CD4-positive, alpha-beta T cell (primary cell): ENCODE measurements around the gene ACVR1. TPM values are rescaled to one million over a fixed set of nuclear protein-coding genes. Genes with fewer than 3 reads are reported as not detected.
A peak's percentile ranks its signal among the peaks of the same experiment; 100 is the strongest.

ENCODE experiments used
- ATAC-seq: fragments of 200-7000 bp; cut with Tn5 transposase; one replicate; pipeline ENCODE4 v1.10.0; 2022; ENCODE audit warnings: mild to moderate bottlenecking; ENCODE audit not compliant: poor library complexity
- CTCF ChIA-PET: fragments of 350-600 bp; sonication (Branson Sonifier 250); formaldehyde crosslinking; loops from one replicate; lab custom pipeline; 2021; ENCODE audit warnings: antibody characterized with exemption, inconsistent platforms; lab: Charles Lee
- POLR2A ChIA-PET: fragments of 350-600 bp; sonication (Branson Sonifier 250); formaldehyde crosslinking; loops from one replicate; lab custom pipeline; 2021; ENCODE audit warnings: antibody characterized with exemption, inconsistent platforms; lab: Charles Lee
- DNase-seq, 14 experiments: peaks; one replicate each; pipeline ENCODE4 v3.0.0-alpha.2; 2013 to 2020; ENCODE audit warnings: mixed read lengths in 2 of 14
- H3K27ac ChIP-seq, 2 donors: one replicate each; pipeline versions ENCODE4 v1.5.1 to v1.7.0; 2013; ENCODE audit warnings: low read length in 2 of 2, low read depth in 1 of 2, mild to moderate bottlenecking in 1 of 2
- H3K27me3 ChIP-seq, 2 experiments: 1 replicate in 1 of 2; 2 replicates in 1 of 2; pipeline versions ENCODE4 v1.6.1 to v1.7.0; 2013; ENCODE audit warnings: low read length in 2 of 2, control low read depth in 1 of 2, mild to moderate bottlenecking in 1 of 2, moderate library complexity in 1 of 2; ENCODE audit not compliant: insufficient read depth in 2 of 2, control insufficient read depth in 1 of 2
- H3K36me3 ChIP-seq: one replicate; pipeline ENCODE4 v1.6.1; 2013; ENCODE audit warnings: low read length, control low read depth; ENCODE audit not compliant: insufficient read depth
- H3K4me1 ChIP-seq: one replicate; pipeline ENCODE4 v1.6.1; 2013; ENCODE audit warnings: low read length, control low read depth; ENCODE audit not compliant: insufficient read depth
- H3K4me3 ChIP-seq: one replicate; pipeline ENCODE4 v1.5.1; 2013; ENCODE audit warnings: mild to moderate bottlenecking, low read length, moderate library complexity
- H3K9me3 ChIP-seq, 2 experiments: 1 replicate in 1 of 2; 2 replicates in 1 of 2; pipeline versions ENCODE4 v1.6.1 to v1.7.0; 2013; ENCODE audit warnings: low read length in 2 of 2, mild to moderate bottlenecking in 2 of 2, control low read depth in 1 of 2, moderate library complexity in 1 of 2; ENCODE audit not compliant: control insufficient read depth in 1 of 2, insufficient read depth in 1 of 2
- H3K27ac Mint-ChIP-seq: one replicate; pipeline ENCODE4 v1.8.0; 2020; ENCODE audit warnings: mixed read lengths
- H3K27me3 Mint-ChIP-seq: one replicate; pipeline ENCODE4 v1.8.0; 2021; ENCODE audit warnings: mixed read lengths
- H3K36me3 Mint-ChIP-seq: one replicate; pipeline ENCODE4 v1.8.0; 2021; ENCODE audit warnings: low read depth, mixed read lengths
- H3K4me1 Mint-ChIP-seq: one replicate; pipeline ENCODE4 v1.8.0; 2021; ENCODE audit warnings: low read depth, mixed read lengths
- H3K4me3 Mint-ChIP-seq: one replicate; pipeline ENCODE4 v1.8.0; 2020; ENCODE audit warnings: mild to moderate bottlenecking, mixed read lengths
- H3K9me3 Mint-ChIP-seq: one replicate; pipeline ENCODE4 v1.8.0; 2020; ENCODE audit warnings: mixed read lengths
- CTCF ChIP-seq: fragments of 200-600 bp; IDR thresholded peaks from one replicate; pipeline ENCODE4 v1.8.0; 2022; ENCODE audit warnings: antibody characterized with exemption, mild to moderate bottlenecking
- intact Hi-C, 2 experiments: fragments of 100-400 bp; cut with DNase I in 1 of 2; cut with micrococcal nuclease in 1 of 2; formaldehyde crosslinking; loops; one replicate each; pipeline versions ENCODE4 v1.15.1 to v1.9.0; 2023 to 2025; cut with DNase I, micrococcal nuclease
- total RNA-seq, 174 experiments: library from RNA in 2 of 174; stranded (reverse) in 2 of 174; gene quantifications; one replicate each; pipeline ENCODE4 v1.2.3 and lab custom pipeline; 2021 to 2026

Gene ACVR1
- total RNA-seq, 2 experiments from 2014 or later, result 14.3 to 16.7 TPM

GRCh38 chr2:157784823-157785175 lies 91.3 kb downstream of the ACVR1 start:
- Mint-ChIP-seq H3K9me3 (no peaks in the 10 kb centered on the region), H3K36me3 (peaks cover 10% of the 10 kb centered on the region), H3K27me3 (no peaks in the 10 kb centered on the region), H3K4me3 (no peak overlapping the region), H3K27ac (peak overlapping the region; percentile 61), H3K4me1 (peaks cover 61% of the 10 kb centered on the region)
- CTCF ChIA-PET, result no interaction called here
- peaks cover 18% of the 10 kb centered on the region for H3K4me1 ChIP-seq
- POLR2A ChIA-PET, result no interaction called here
- TF ChIP-seq CTCF, result no peak
- ATAC-seq (no peak), DNase-seq (no peak)
- no peaks in the 10 kb centered on the region for H3K9me3 ChIP-seq
- peaks cover 13% of the 10 kb centered on the region for H3K36me3 ChIP-seq
- no peak overlapping the region for H3K4me3 ChIP-seq
- intact Hi-C loops, result loop anchor here in 1 of 2 experiments (10.0 kb wide), 1 partner anchor 110 kb away; no protein-coding TSS in a partner anchor
- no peak overlapping the region for H3K27ac ChIP-seq
- H3K27me3 ChIP-seq, result no peaks in the 10 kb centered on the region

GRCh38 chr2:157784169-157784822 lies 91.8 kb downstream of the ACVR1 start:
- Mint-ChIP-seq H3K27me3 (no peaks in the 10 kb centered on the region), H3K36me3 (peaks cover 15% of the 10 kb centered on the region), H3K4me3 (peak overlapping the region; percentile 21), H3K4me1 (peaks cover 56% of the 10 kb centered on the region), H3K27ac (peak overlapping the region; percentile 61), H3K9me3 (no peaks in the 10 kb centered on the region)
- Histone ChIP-seq H3K4me1 (peaks cover 18% of the 10 kb centered on the region), H3K4me3 (no peak overlapping the region), H3K27me3 (no peaks in the 10 kb centered on the region), H3K9me3 (no peaks in the 10 kb centered on the region), H3K36me3 (peaks cover 17% of the 10 kb centered on the region), H3K27ac (no peak overlapping the region)
- ChIA-PET POLR2A (no interaction called here), CTCF (no interaction called here)
- intact Hi-C loops, result loop anchor here in 1 of 2 experiments (10.0 kb wide), 1 partner anchor 111 kb away; no protein-coding TSS in a partner anchor
- peak in 2 of 14 experiments; percentile 7 to 35 for DNase-seq
- TF ChIP-seq CTCF, result no peak
- peak; percentile 58 for ATAC-seq

GRCh38 chr2:157783245-157783644 lies 92.9 kb downstream of the ACVR1 start:
- Histone ChIP-seq H3K27ac (no peak overlapping the region), H3K36me3 (peaks cover 26% of the 10 kb centered on the region), H3K9me3 (no peaks in the 10 kb centered on the region), H3K4me3 (no peak overlapping the region), H3K27me3 (no peaks in the 10 kb centered on the region), H3K4me1 (peaks cover 18% of the 10 kb centered on the region)
- H3K4me1 Mint-ChIP-seq, result peaks cover 50% of the 10 kb centered on the region
- intact Hi-C loops, result loop anchor here in 1 of 2 experiments (10.0 kb wide), 1 partner anchor 112 kb away; no protein-coding TSS in a partner anchor
- no peak for ATAC-seq
- no peaks in the 10 kb centered on the region for H3K9me3 Mint-ChIP-seq
- no peak overlapping the region for H3K4me3 Mint-ChIP-seq
- peaks cover 24% of the 10 kb centered on the region for H3K36me3 Mint-ChIP-seq
- CTCF ChIA-PET, result no interaction called here
- DNase-seq, result no peak
- no peaks in the 10 kb centered on the region for H3K27me3 Mint-ChIP-seq
- H3K27ac Mint-ChIP-seq, result no peak overlapping the region
- TF ChIP-seq CTCF, result no peak
- POLR2A ChIA-PET, result no interaction called here
